Activated B cell treated with CpG ODN at 0.5 μM for 24 hours (primary cell): ENCODE data around the gene RNF26. TPM values are rescaled to one million over a fixed set of nuclear protein-coding genes. Genes with fewer than 3 reads are reported as not detected.
A peak's percentile ranks its signal among the peaks of the same experiment; 100 is the strongest.

Experiments used
- ATAC-seq: fragments of 200-7000 bp; cut with Tn5 transposase; one replicate; pipeline ENCODE4 v1.10.0; 2021; ENCODE audit warnings: low read depth, mild to moderate bottlenecking, moderate library complexity
- CTCF ChIA-PET: fragments of 350-600 bp; sonication (Branson Sonifier 250); formaldehyde crosslinking; loops from one replicate; lab custom pipeline; 2021; ENCODE audit warnings: antibody characterized with exemption; lab: Charles Lee
- POLR2A ChIA-PET: fragments of 350-600 bp; sonication (Branson Sonifier 250); formaldehyde crosslinking; loops from one replicate; lab custom pipeline; 2021; ENCODE audit warnings: antibody characterized with exemption; lab: Charles Lee
- DNase-seq: peaks from one replicate; pipeline ENCODE4 v3.0.0; 2022
- H3K27ac Mint-ChIP-seq: one replicate; pipeline ENCODE4 v1.8.0; 2020; ENCODE audit warnings: mixed read lengths
- H3K27me3 Mint-ChIP-seq: one replicate; pipeline ENCODE4 v1.8.0; 2021; ENCODE audit warnings: mixed read lengths
- H3K36me3 Mint-ChIP-seq: one replicate; pipeline ENCODE4 v1.8.0; 2021; ENCODE audit warnings: low read depth, mixed read lengths
- H3K4me1 Mint-ChIP-seq: one replicate; pipeline ENCODE4 v1.8.0; 2021; ENCODE audit warnings: mixed read lengths
- H3K4me3 Mint-ChIP-seq: one replicate; pipeline ENCODE4 v1.8.0; 2020; ENCODE audit warnings: mild to moderate bottlenecking, mixed read lengths
- H3K9me3 Mint-ChIP-seq: one replicate; pipeline ENCODE4 v1.8.0; 2020; ENCODE audit warnings: mixed read lengths
- CTCF ChIP-seq: fragments of 200-600 bp; IDR thresholded peaks from one replicate; pipeline ENCODE4 v1.8.0; 2022; ENCODE audit warnings: antibody characterized with exemption, mild to moderate bottlenecking
- intact Hi-C: fragments of 100-400 bp; cut with micrococcal nuclease; formaldehyde crosslinking; loops from one replicate; pipeline ENCODE4 v1.15.1; 2024
- total RNA-seq: library from RNA; stranded (reverse); gene quantifications from 2 replicates; pipeline ENCODE4 v1.2.3, GENCODE V29; 2022

RNF26 gene
- total RNA-seq, 1 donor from 2014 or later: 21.2 TPM

DNA sequence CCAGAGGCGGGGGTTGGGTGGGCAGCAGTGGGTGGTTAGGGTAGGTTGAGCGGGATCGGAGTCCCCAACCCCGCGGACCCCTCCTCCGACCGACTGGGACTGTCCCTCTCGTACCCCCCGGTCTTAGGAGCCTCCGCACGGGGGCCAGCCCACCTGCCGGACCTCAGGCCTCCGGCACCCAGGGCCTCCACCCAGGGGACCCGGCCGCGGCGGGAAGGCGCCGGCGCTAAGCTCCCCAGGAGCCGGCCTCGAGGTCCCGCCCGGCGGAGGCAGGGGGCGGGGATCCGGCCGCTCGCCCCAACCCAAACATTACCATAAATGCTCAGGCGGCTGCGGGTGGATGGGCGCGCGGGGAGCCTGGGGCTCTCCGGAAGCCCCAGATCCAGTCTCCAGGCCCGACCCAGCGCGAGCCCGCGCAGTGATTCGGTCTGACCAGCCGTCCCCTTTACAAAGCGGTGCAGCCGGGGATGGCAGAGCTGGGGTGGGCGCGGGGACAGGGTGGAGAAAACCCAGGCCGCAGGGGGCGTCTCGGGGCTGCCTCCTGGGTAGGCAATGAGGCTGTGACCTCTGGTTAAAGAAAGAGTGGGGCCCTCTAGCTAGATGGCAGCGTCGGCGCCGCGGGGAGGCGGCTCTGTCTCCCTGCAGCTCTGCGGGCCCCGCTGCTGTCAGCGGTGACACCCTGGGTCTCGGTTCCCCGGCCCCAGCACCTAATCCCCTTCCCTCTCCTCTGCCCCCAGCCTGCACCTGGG, 13.4 kb upstream of the RNF26 start:
- no peaks in the 10 kb centered on the region for H3K9me3 Mint-ChIP-seq
- H3K4me3 Mint-ChIP-seq: peak overlapping the region; percentile 85
- no peak for TF ChIP-seq CTCF
- ChIA-PET POLR2A (interaction anchor here (0.6 to 2.6 kb wide), 8 partner anchors 13 to 749 kb away, joined by 3 to 10 read pairs (median 3); partner anchors contain the start of genes C2CD2L and RNF26), CTCF (interaction anchor here (1.0 to 4.6 kb wide), 7 partner anchors 10 to 171 kb away, joined by 3 to 38 read pairs (median 4); no protein-coding TSS in a partner anchor)
- intact Hi-C loops: no loop called here
- no peak overlapping the region for H3K27ac Mint-ChIP-seq
- peaks cover 39% of the 10 kb centered on the region for H3K4me1 Mint-ChIP-seq
- ATAC-seq (peak; percentile 68), DNase-seq (peak; percentile 47)
- peaks cover 16% of the 10 kb centered on the region for H3K27me3 Mint-ChIP-seq
- no peaks in the 10 kb centered on the region for H3K36me3 Mint-ChIP-seq

GRCh38 chr11:119322360-119322739, 12.0 kb upstream of the RNF26 start:
- Mint-ChIP-seq H3K36me3 (no peaks in the 10 kb centered on the region), H3K9me3 (no peaks in the 10 kb centered on the region), H3K27me3 (peaks cover 15% of the 10 kb centered on the region), H3K27ac (no peak overlapping the region), H3K4me3 (no peak overlapping the region), H3K4me1 (peaks cover 34% of the 10 kb centered on the region)
- CTCF ChIA-PET: interaction anchor here (1.5 to 4.6 kb wide), 6 partner anchors 13 to 172 kb away, joined by 3 to 38 read pairs (median 8); partner anchors contain the start of gene RNF26
- POLR2A ChIA-PET: interaction anchor here (1.5 to 2.6 kb wide), 3 partner anchors 12 to 228 kb away, joined by 3 to 10 read pairs (median 6); partner anchors contain the start of gene RNF26
- no peak for TF ChIP-seq CTCF
- intact Hi-C loops: loop anchor here (2.0 kb wide), 2 partner anchors 178 to 256 kb away; partner anchors contain the start of gene VPS11
- ATAC-seq (no peak), DNase-seq (no peak)

- ATAC-seq (no peak), DNase-seq (no peak)
- CTCF ChIA-PET: interaction anchor here (0.9 to 4.6 kb wide), 10 partner anchors 8 to 154 kb away, joined by 3 to 38 read pairs (median 4); partner anchors contain the start of genes CBL, RNF26 and USP2
- H3K36me3 Mint-ChIP-seq: no peaks in the 10 kb centered on the region
- TF ChIP-seq CTCF: no peak
- intact Hi-C loops: loop anchor here (1.0 to 2.0 kb wide), 6 partner anchors 8 to 256 kb away; partner anchors contain the start of genes CBL, NLRX1, RNF26 and VPS11
- H3K9me3 Mint-ChIP-seq: no peaks in the 10 kb centered on the region
- peaks cover 31% of the 10 kb centered on the region for H3K4me1 Mint-ChIP-seq
- POLR2A ChIA-PET: interaction anchor here (0.6 to 2.6 kb wide), 4 partner anchors 117 to 304 kb away, joined by 3 to 6 read pairs (median 6); partner anchors contain the start of genes CBL, RPS25 and TRAPPC4
- no peak overlapping the region for H3K4me3 Mint-ChIP-seq
- H3K27ac Mint-ChIP-seq: no peak overlapping the region
- peaks cover 12% of the 10 kb centered on the region for H3K27me3 Mint-ChIP-seq
These were observed 11.3 kb upstream of the RNF26 start for GRCh38 chr11:119322921-119323531.

GRCh38 chr11:119323532-119324033, 10.7 kb upstream of the RNF26 start:
- Mint-ChIP-seq H3K4me3 (peak overlapping the region; percentile 44), H3K4me1 (peaks cover 30% of the 10 kb centered on the region), H3K27ac (no peak overlapping the region), H3K9me3 (no peaks in the 10 kb centered on the region), H3K36me3 (no peaks in the 10 kb centered on the region), H3K27me3 (peaks cover 11% of the 10 kb centered on the region)
- TF ChIP-seq CTCF: peak; percentile 61
- intact Hi-C loops: loop anchor here (1.0 to 2.0 kb wide), 6 partner anchors 8 to 257 kb away; partner anchors contain the start of genes CBL, NLRX1, RNF26 and VPS11
- no peak for ATAC-seq
- CTCF ChIA-PET: interaction anchor here (0.9 to 4.6 kb wide), 11 partner anchors 8 to 155 kb away, joined by 3 to 38 read pairs (median 4); partner anchors contain the start of genes CBL, RNF26 and USP2
- peak; percentile 57 for DNase-seq
- POLR2A ChIA-PET: interaction anchor here (0.6 to 2.6 kb wide), 4 partner anchors 117 to 305 kb away, joined by 3 to 6 read pairs (median 6); partner anchors contain the start of genes CBL, RPS25 and TRAPPC4
